Keratinocyte (primary cell): ENCODE results near the gene ADISSP. TPM values are rescaled to one million over a fixed set of nuclear protein-coding genes. Genes with fewer than 3 reads are reported as not detected.

Source experiments
- DNase-seq: peaks from one replicate; pipeline ENCODE4 v3.0.0-alpha.2; 2011; ENCODE audit warnings: low read depth, missing footprints, low spot score
- FAIRE-seq: peaks from 2 replicates; lab custom pipeline; 2011; peaks lifted over from hg19 to GRCh38; lab: Jason Lieb, UNC
- H2AFZ ChIP-seq: 2 replicates; pipeline ENCODE4 v1.6.0; 2012; ENCODE audit warnings: low read length, control low read depth, inconsistent platforms; ENCODE audit not compliant: control insufficient read depth
- H3K27ac ChIP-seq: 2 replicates; pipeline ENCODE4 v1.5.1; 2011; ENCODE audit warnings: low read length; ENCODE audit not compliant: control insufficient read depth, insufficient read depth
- H3K27me3 ChIP-seq: 3 replicates; pipeline ENCODE4 v1.6.0; 2011; ENCODE audit warnings: low read length; ENCODE audit not compliant: control insufficient read depth, insufficient read depth; ENCODE audit errors: extremely low read depth
- H3K36me3 ChIP-seq, 2 experiments: 2 replicates in 1 of 2; 3 replicates in 1 of 2; pipeline ENCODE4 v1.5.1; 2011; ENCODE audit warnings: low read length in 2 of 2, mild to moderate bottlenecking in 1 of 2; ENCODE audit not compliant: control insufficient read depth in 2 of 2, insufficient read depth in 2 of 2; ENCODE audit errors: extremely low read depth in 1 of 2
- H3K4me1 ChIP-seq: 3 replicates; pipeline ENCODE4 v1.5.1; 2011; ENCODE audit warnings: low read length; ENCODE audit not compliant: control insufficient read depth, insufficient read depth; ENCODE audit errors: extremely low read depth
- H3K4me2 ChIP-seq: 3 replicates; pipeline ENCODE4 v1.6.0; 2011; ENCODE audit warnings: low read depth, low read length; ENCODE audit not compliant: control insufficient read depth, insufficient read depth; ENCODE audit errors: extremely low read depth
- H3K4me3 ChIP-seq, 3 experiments: fragments of 200-600 bp in 1 of 3; sonication (generic) in 1 of 3; 2 replicates in 2 of 3; 3 replicates in 1 of 3; pipeline ENCODE4 v1.5.1; 2011 to 2016; ENCODE audit warnings: low read length in 3 of 3, mild to moderate bottlenecking in 3 of 3, control low read depth in 2 of 3, inconsistent platforms in 1 of 3, low read depth in 1 of 3, mixed read lengths in 1 of 3, mixed run types in 1 of 3, moderate library complexity in 1 of 3; ENCODE audit not compliant: control insufficient read depth in 2 of 3, insufficient read depth in 2 of 3; ENCODE audit errors: extremely low read depth in 1 of 3
- H3K79me2 ChIP-seq: 2 replicates; pipeline ENCODE4 v1.6.0; 2012; ENCODE audit warnings: low read length; ENCODE audit not compliant: control insufficient read depth, insufficient read depth
- H3K9ac ChIP-seq: 3 replicates; pipeline ENCODE4 v1.6.0; 2011; ENCODE audit warnings: low read length; ENCODE audit not compliant: control insufficient read depth, insufficient read depth; ENCODE audit errors: extremely low read depth
- H3K9me1 ChIP-seq: 3 replicates; pipeline ENCODE4 v1.6.0; 2011; ENCODE audit warnings: low read length; ENCODE audit not compliant: control insufficient read depth, insufficient read depth; ENCODE audit errors: extremely low read depth
- H3K9me3 ChIP-seq: 2 replicates; pipeline ENCODE4 v1.5.1; 2012; ENCODE audit warnings: low read depth, low read length; ENCODE audit not compliant: control insufficient read depth
- H4K20me1 ChIP-seq: 3 replicates; pipeline ENCODE4 v1.6.0; 2011; ENCODE audit warnings: low read length; ENCODE audit not compliant: control insufficient read depth, insufficient read depth; ENCODE audit errors: extremely low read depth
- EZH2 ChIP-seq: IDR thresholded peaks from one replicate; pipeline ENCODE4 v1.6.1; 2012; ENCODE audit warnings: inconsistent platforms, mild to moderate bottlenecking, low read length, moderate library complexity
- dilution Hi-C: fragments of 300-500 bp; cut with MboI; formaldehyde crosslinking; loops from one replicate; pipeline ENCODE4 v1.7.0; 2020; ENCODE audit warnings: low sequenced_read_pairs; ENCODE audit not compliant: extremely low pct_ligation_motif_present
- polyA plus RNA-seq, 5 experiments: library from polyadenylated mRNA; depleted of rRNA in 3 of 5; stranded (reverse) in 3 of 5; stranded (forward) in 1 of 5; unstranded in 1 of 5; fragments of >200 nt; gene quantifications; 1 replicate in 1 of 5; 2 replicates in 3 of 5; 3 replicates in 1 of 5; pipeline versions ENCODE4 v1.2.1 to v1.2.3, GENCODE V29; 2011 to 2012; ENCODE audit warnings: missing spikeins in 2 of 5, low read depth in 1 of 5, low replicate concordance in 1 of 5
- TF ChIP-seq, protein P1 (sequence below), 3 experiments: IDR thresholded peaks in 1 of 3; conservative IDR thresholded peaks in 1 of 3; optimal IDR thresholded peaks in 1 of 3; 2 replicates in 2 of 3; 3 replicates in 1 of 3; pipeline versions ENCODE3 to v1.5.1; 2011; ENCODE audit warnings: low read length in 3 of 3, mild to moderate bottlenecking in 3 of 3, moderate library complexity in 2 of 3, control low read depth in 1 of 3, inconsistent platforms in 1 of 3; ENCODE audit not compliant: insufficient read depth in 2 of 3; ENCODE audit errors: extremely low read depth in 1 of 3

Gene ADISSP
- polyA plus RNA-seq, 1 donor (not counting 4 experiments of a cell fraction or from before 2014, with no cell fraction given), result 28.2 TPM

DNA sequence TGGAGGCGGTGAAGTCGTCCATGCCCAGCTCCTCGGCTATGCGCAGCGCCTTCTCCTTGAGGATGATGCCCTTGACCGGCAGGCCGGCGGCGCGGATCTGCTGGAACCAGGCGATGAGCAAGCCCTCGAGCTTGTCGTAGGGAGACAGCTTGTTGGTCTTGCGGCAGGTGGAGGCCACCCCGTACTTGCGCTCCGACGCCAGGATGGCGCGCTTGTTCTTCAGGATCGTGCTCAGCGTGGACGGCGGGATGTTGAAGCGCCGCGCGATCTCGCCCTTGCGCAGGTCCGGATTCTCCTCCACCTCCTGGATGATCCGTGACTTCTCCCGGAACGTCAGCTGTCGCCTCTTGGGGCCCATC is 18.6 kb upstream of the ADISSP start:
- no peak for TF ChIP-seq EZH2
- TF ChIP-seq, protein P1, sequence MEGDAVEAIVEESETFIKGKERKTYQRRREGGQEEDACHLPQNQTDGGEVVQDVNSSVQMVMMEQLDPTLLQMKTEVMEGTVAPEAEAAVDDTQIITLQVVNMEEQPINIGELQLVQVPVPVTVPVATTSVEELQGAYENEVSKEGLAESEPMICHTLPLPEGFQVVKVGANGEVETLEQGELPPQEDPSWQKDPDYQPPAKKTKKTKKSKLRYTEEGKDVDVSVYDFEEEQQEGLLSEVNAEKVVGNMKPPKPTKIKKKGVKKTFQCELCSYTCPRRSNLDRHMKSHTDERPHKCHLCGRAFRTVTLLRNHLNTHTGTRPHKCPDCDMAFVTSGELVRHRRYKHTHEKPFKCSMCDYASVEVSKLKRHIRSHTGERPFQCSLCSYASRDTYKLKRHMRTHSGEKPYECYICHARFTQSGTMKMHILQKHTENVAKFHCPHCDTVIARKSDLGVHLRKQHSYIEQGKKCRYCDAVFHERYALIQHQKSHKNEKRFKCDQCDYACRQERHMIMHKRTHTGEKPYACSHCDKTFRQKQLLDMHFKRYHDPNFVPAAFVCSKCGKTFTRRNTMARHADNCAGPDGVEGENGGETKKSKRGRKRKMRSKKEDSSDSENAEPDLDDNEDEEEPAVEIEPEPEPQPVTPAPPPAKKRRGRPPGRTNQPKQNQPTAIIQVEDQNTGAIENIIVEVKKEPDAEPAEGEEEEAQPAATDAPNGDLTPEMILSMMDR (optimal IDR thresholded peaks at IDR 0.05 in 1 of 3, IDR thresholded peaks at IDR 0.05 in 1 of 3, conservative IDR thresholded peaks at IDR 0.05 in 1 of 3; ENCODE audit: extremely low read depth in 1 of 3, insufficient read depth in 2 of 3, low read length in 3 of 3), result peak in 1 of 3 experiments; percentile 7

GRCh38 chr20:3785240-3786125 is 17.9 kb upstream of the ADISSP start:
- Histone ChIP-seq H3K9ac (peak overlapping the region; percentile 77), H3K27me3 (no peaks in the 10 kb centered on the region), H3K36me3 (peaks cover 0 to 9% of the 10 kb centered on the region in 2 experiments), H2AFZ (peak overlapping the region; percentile 52), H3K9me3 (no peaks in the 10 kb centered on the region), H3K4me3 (peak overlapping the region; percentile 43 to 77 (median 75)), H3K79me2 (peaks cover 31% of the 10 kb centered on the region), H4K20me1 (peaks cover 21% of the 10 kb centered on the region), H3K4me2 (peak overlapping the region; percentile 91), H3K4me1 (peaks cover 37% of the 10 kb centered on the region), H3K9me1 (peaks cover 4% of the 10 kb centered on the region), H3K27ac (peak overlapping the region; percentile 40)
- DNase-seq (no peak), FAIRE-seq (no peak)
- dilution Hi-C loops, result no loop called here
- TF ChIP-seq, protein P1 (optimal IDR thresholded peaks at IDR 0.05 in 1 of 3, IDR thresholded peaks at IDR 0.05 in 1 of 3, conservative IDR thresholded peaks at IDR 0.05 in 1 of 3; ENCODE audit: extremely low read depth in 1 of 3, insufficient read depth in 2 of 3, low read length in 3 of 3), result no peak
- TF ChIP-seq EZH2, result no peak

More for the DNA sequence above, 18.6 kb upstream of the ADISSP start:
- peak overlapping the region; percentile 77 for H3K9ac ChIP-seq
- H3K36me3 ChIP-seq, result peaks cover 0 to 9% of the 10 kb centered on the region in 2 experiments
- peak overlapping the region; percentile 52 for H2AFZ ChIP-seq
- H3K4me3 ChIP-seq, result peak overlapping the region; percentile 43 to 77 (median 75)
- no peaks in the 10 kb centered on the region for H3K9me3 ChIP-seq
- dilution Hi-C loops, result no loop called here
- peaks cover 31% of the 10 kb centered on the region for H3K4me1 ChIP-seq
- peak overlapping the region; percentile 40 for H3K27ac ChIP-seq
- peaks cover 4% of the 10 kb centered on the region for H3K9me1 ChIP-seq
- FAIRE-seq (no peak), DNase-seq (no peak)
- no peaks in the 10 kb centered on the region for H3K27me3 ChIP-seq
- peaks cover 21% of the 10 kb centered on the region for H4K20me1 ChIP-seq
- H3K79me2 ChIP-seq, result peaks cover 31% of the 10 kb centered on the region
- H3K4me2 ChIP-seq, result peak overlapping the region; percentile 91
